H1 (cell line): ENCODE results near the gene GTSF1L. TPM values are rescaled to one million over a fixed set of nuclear protein-coding genes. Genes with fewer than 3 reads are reported as not detected.

Experiments used
- CTCF ChIA-PET: fragments of 300-600 bp; sonication (Branson Sonifier 250); formaldehyde crosslinking; loops from one replicate; lab custom pipeline; 2021; ENCODE audit not compliant: partially characterized antibody; lab: Charles Lee
- POLR2A ChIA-PET: fragments of 300-600 bp; sonication (Branson Sonifier 250); formaldehyde crosslinking; loops from one replicate; lab custom pipeline; 2021; ENCODE audit warnings: inconsistent platforms; ENCODE audit not compliant: partially characterized antibody; lab: Charles Lee
- DNase-seq, 2 experiments: peaks; one replicate each; pipeline versions ENCODE4 v3.0.0 to v3.0.0-alpha.2; 2010 to 2022; ENCODE audit warnings: low spot score in 2 of 2, low read depth in 1 of 2, mixed read lengths in 1 of 2
- FAIRE-seq: peaks from 2 replicates; lab custom pipeline; 2011; peaks lifted over from hg19 to GRCh38; lab: Jason Lieb, UNC
- H2AFZ ChIP-seq: 2 replicates; pipeline ENCODE4 v1.8.1; 2012; ENCODE audit warnings: low read length, inconsistent platforms
- H2AK5ac ChIP-seq: 2 replicates; pipeline ENCODE4 v1.6.1; 2013; ENCODE audit warnings: low read depth, low read length
- H2BK120ac ChIP-seq: replicated peaks from 2 replicates; pipeline ENCODE3; 2013; ENCODE audit warnings: low read depth, low read length, inconsistent platforms
- H2BK12ac ChIP-seq: 2 replicates; pipeline ENCODE4 v1.6.1; 2013; ENCODE audit warnings: low read depth, low read length
- H2BK15ac ChIP-seq: 2 replicates; pipeline ENCODE4 v1.6.1; 2013; ENCODE audit warnings: low read length
- H2BK20ac ChIP-seq: 2 replicates; pipeline ENCODE4 v1.6.1; 2013; ENCODE audit warnings: low read length
- H2BK5ac ChIP-seq: 2 replicates; pipeline ENCODE4 v1.6.1; 2013; ENCODE audit warnings: low read depth, low read length
- H3K14ac ChIP-seq: 2 replicates; pipeline ENCODE4 v1.6.1; 2013; ENCODE audit warnings: inconsistent platforms; ENCODE audit not compliant: insufficient read length
- H3K18ac ChIP-seq: 2 replicates; pipeline ENCODE4 v1.6.1; 2013; ENCODE audit warnings: low read length; ENCODE audit errors: extremely low read depth
- H3K23ac ChIP-seq: 2 replicates; pipeline ENCODE4 v1.6.1; 2013; ENCODE audit warnings: inconsistent platforms; ENCODE audit not compliant: insufficient read length
- H3K23me2 ChIP-seq: 2 replicates; pipeline ENCODE4 v1.6.1; 2013; ENCODE audit warnings: low read depth, low read length
- H3K27ac ChIP-seq: 2 replicates; pipeline ENCODE4 v1.6.1; 2011; ENCODE audit warnings: low read depth, low read length, inconsistent platforms
- H3K27me3 ChIP-seq, 4 experiments: replicated peaks in 1 of 4; 1 replicate in 1 of 4; 2 replicates in 3 of 4; pipeline versions ENCODE4 v1.6.1 to v1.8.1; 2011 to 2013; ENCODE audit warnings: low read length in 3 of 4, mild to moderate bottlenecking in 3 of 4, inconsistent platforms in 2 of 4, mixed read lengths in 2 of 4, moderate library complexity in 1 of 4; ENCODE audit not compliant: control insufficient read depth in 3 of 4, insufficient read depth in 3 of 4; ENCODE audit errors: extremely low read depth in 1 of 4
- H3K36me3 ChIP-seq, 4 experiments: 2 replicates each; pipeline versions ENCODE4 v1.6.1 to v1.8.1; 2011 to 2013; ENCODE audit warnings: mild to moderate bottlenecking in 4 of 4, low read length in 3 of 4, moderate library complexity in 2 of 4, control low read depth in 1 of 4, inconsistent platforms in 1 of 4; ENCODE audit not compliant: insufficient read depth in 4 of 4, control insufficient read depth in 2 of 4
- H3K4ac ChIP-seq: replicated peaks from 2 replicates; pipeline ENCODE3; 2013; ENCODE audit warnings: low read length, low read depth, mixed read lengths, inconsistent platforms; ENCODE audit not compliant: insufficient read length
- H3K4me1 ChIP-seq, 4 experiments: replicated peaks in 1 of 4; 1 replicate in 1 of 4; 2 replicates in 3 of 4; pipeline versions ENCODE4 v1.6.1 to v1.8.1; 2011 to 2013; ENCODE audit warnings: low read length in 3 of 4, inconsistent platforms in 2 of 4, mixed read lengths in 1 of 4; ENCODE audit not compliant: insufficient read depth in 4 of 4, control insufficient read depth in 3 of 4
- H3K4me2 ChIP-seq, 2 experiments: 2 replicates each; pipeline versions ENCODE4 v1.6.1 to v1.8.1; 2011 to 2013; ENCODE audit warnings: low read depth in 2 of 2, low read length in 2 of 2, control low read depth in 1 of 2, inconsistent platforms in 1 of 2, mild to moderate bottlenecking in 1 of 2; ENCODE audit not compliant: insufficient read depth in 1 of 2
- H3K4me3 ChIP-seq, 4 experiments: fragments of 200-600, 300-600 bp in 1 of 4; sonication (generic), shearing (Covaris generic), sonication (Bioruptor Twin) in 1 of 4; 2 replicates each; pipeline versions ENCODE4 v1.5.1 to v1.8.1; 2011 to 2016; ENCODE audit warnings: low read length in 4 of 4, low read depth in 3 of 4, control low read depth in 2 of 4, inconsistent platforms in 2 of 4, mild to moderate bottlenecking in 2 of 4, mixed read lengths in 1 of 4, moderate library complexity in 1 of 4; ENCODE audit not compliant: insufficient read depth in 2 of 4; ENCODE audit errors: extremely low read depth in 1 of 4
- H3K56ac ChIP-seq: replicated peaks from 2 replicates; pipeline ENCODE3; 2013; ENCODE audit warnings: low read depth, mild to moderate bottlenecking, mixed read lengths, low read length, inconsistent platforms; ENCODE audit not compliant: insufficient read length
- H3K79me1 ChIP-seq: 2 replicates; pipeline ENCODE4 v1.6.1; 2013; ENCODE audit warnings: low read depth, low read length, control low read depth
- H3K79me2 ChIP-seq, 2 experiments: 2 replicates each; pipeline versions ENCODE4 v1.6.1 to v1.8.1; 2012 to 2013; ENCODE audit warnings: low read length in 2 of 2, mild to moderate bottlenecking in 2 of 2, inconsistent platforms in 1 of 2; ENCODE audit not compliant: insufficient read depth in 2 of 2, control insufficient read depth in 1 of 2
- H3K9ac ChIP-seq, 4 experiments: replicated peaks in 1 of 4; 1 replicate in 1 of 4; 2 replicates in 3 of 4; pipeline versions ENCODE4 v1.6.1 to v1.8.1; 2011 to 2013; ENCODE audit warnings: low read depth in 3 of 4, low read length in 3 of 4, control low read depth in 2 of 4, mild to moderate bottlenecking in 2 of 4, moderate library complexity in 2 of 4, inconsistent platforms in 1 of 4; ENCODE audit errors: extremely low read depth in 1 of 4
- H3K9me3 ChIP-seq, 2 experiments: 2 replicates each; pipeline versions ENCODE4 v1.6.1 to v1.8.1; 2012 to 2013; ENCODE audit warnings: mild to moderate bottlenecking in 2 of 2, moderate library complexity in 2 of 2, control low read depth in 1 of 2, inconsistent platforms in 1 of 2, low read depth in 1 of 2, low read length in 1 of 2, mixed read lengths in 1 of 2; ENCODE audit not compliant: insufficient read depth in 2 of 2
- H4K20me1 ChIP-seq, 2 experiments: replicated peaks in 1 of 2; 2 replicates each; pipeline versions ENCODE3 to v1.8.1; 2011 to 2013; ENCODE audit warnings: inconsistent platforms in 2 of 2, low read length in 2 of 2, mild to moderate bottlenecking in 1 of 2; ENCODE audit not compliant: insufficient read depth in 2 of 2, control insufficient read depth in 1 of 2
- H4K5ac ChIP-seq: 2 replicates; pipeline ENCODE4 v1.6.1; 2013; ENCODE audit warnings: low read length, low read depth, mixed read lengths, inconsistent platforms; ENCODE audit not compliant: insufficient read length
- H4K8ac ChIP-seq: 2 replicates; pipeline ENCODE4 v1.8.0; 2013; ENCODE audit warnings: mild to moderate bottlenecking, moderate library complexity, low read length, inconsistent platforms; ENCODE audit not compliant: insufficient read depth; ENCODE audit errors: extremely low read depth
- H4K91ac ChIP-seq: replicated peaks from 2 replicates; pipeline ENCODE3; 2013; ENCODE audit warnings: low read length, mixed read lengths, inconsistent platforms; ENCODE audit not compliant: insufficient read length
- POLR2A ChIP-seq, 2 experiments: IDR thresholded peaks; 1 replicate in 1 of 2; 2 replicates in 1 of 2; pipeline ENCODE4 v1.6.1; 2011; ENCODE audit warnings: low read depth in 2 of 2, low read length in 2 of 2, mild to moderate bottlenecking in 2 of 2; ENCODE audit errors: control extremely low read depth in 1 of 2
- WGBS, 2 experiments: shearing (Covaris generic) in 1 of 2; methylation state at CpG; one replicate each; pipeline versions ENCODE4 v1.1.6 to v1.1.7; 2013 to 2015; ENCODE audit warnings: low lambda C conversion rate in 2 of 2, mixed read lengths in 2 of 2, inconsistent platforms in 1 of 2, low coverage in 1 of 2, missing lambda C conversion rate in 1 of 2; ENCODE audit not compliant: insufficient replicate concordance in 2 of 2, insufficient coverage in 1 of 2, insufficient read length in 1 of 2; ENCODE audit errors: extremely low coverage in 1 of 2, missing lambda C conversion rate in 1 of 2; 5-methylcytosine and 5-hydroxymethylcytosine counted together
- polyA plus RNA-seq, 7 experiments: library from polyadenylated mRNA; depleted of rRNA in 3 of 7; stranded (reverse) in 5 of 7; unstranded in 2 of 7; fragments of >200 nt in 5 of 7; fragments of 200-250 nt in 2 of 7; gene quantifications; 1 replicate in 5 of 7; 2 replicates in 1 of 7; 4 replicates in 1 of 7; pipeline versions ENCODE4 v1.2.1 to v1.2.3, GENCODE V29; 2011 to 2013; ENCODE audit warnings: missing spikeins in 2 of 7, mixed read lengths in 2 of 7
- total RNA-seq: library from RNA; stranded (reverse); fragmentation: NEBNext Ultra II Directional; extraction: Animal tissue kit (Norgen Biotek cat#: 25700); gene quantifications from 2 replicates; pipeline ENCODE4 v1.2.1, GENCODE V29; 2021

GTSF1L gene
- total and polyA plus RNA-seq, 2 of the 8 experiments (the other 6 are each of a cell fraction or from before 2014, with no cell fraction given) = not detected

- no peak overlapping the region for H3K56ac ChIP-seq
- no peak overlapping the region for H3K23ac ChIP-seq
- H3K18ac ChIP-seq = no peak overlapping the region
- H4K20me1 ChIP-seq = no peaks in the 10 kb centered on the region
- WGBS, 2 experiments = 82% methylated on average over 11 of the region's 11 CpGs; no CpG with 5 or more reads in 1 of the 2 experiments
- H3K4me1 ChIP-seq = peaks cover 0 to 4% (median 1%) of the 10 kb centered on the region in 4 experiments; a peak in 2 of 7 replicates
- no peak overlapping the region for H4K91ac ChIP-seq
- no peak overlapping the region for H2AK5ac ChIP-seq
- H3K4ac ChIP-seq = no peak overlapping the region
- POLR2A ChIA-PET = no interaction called here
- no peaks in the 10 kb centered on the region for H3K36me3 ChIP-seq
- no peak overlapping the region for H3K9ac ChIP-seq
- no peak overlapping the region for H3K4me2 ChIP-seq
- no peak overlapping the region for H4K5ac ChIP-seq
- no peaks in the 10 kb centered on the region for H3K79me2 ChIP-seq
- no peak overlapping the region for H2BK120ac ChIP-seq
- no peak overlapping the region for H3K27ac ChIP-seq
- CTCF ChIA-PET = interaction anchor here (0.6 to 3.6 kb wide), 15 partner anchors 11 to 341 kb away, joined by 3 to 26 read pairs (median 6); no protein-coding TSS in a partner anchor
- no peak for TF ChIP-seq POLR2A (IDR thresholded peaks at IDR 0.05; ENCODE audit: control extremely low read depth in 1 of 2, low read depth in 2 of 2, low read length in 2 of 2)
- H2BK5ac ChIP-seq = no peak overlapping the region
- H3K27me3 ChIP-seq = no peaks in the 10 kb centered on the region
- no peak overlapping the region for H2BK12ac ChIP-seq
- no peak overlapping the region for H2AFZ ChIP-seq
- DNase-seq (no peak), FAIRE-seq (no peak)
- H3K79me1 ChIP-seq = no peaks in the 10 kb centered on the region
- H2BK15ac ChIP-seq = no peak overlapping the region
- H3K4me3 ChIP-seq = no peak overlapping the region
- H4K8ac ChIP-seq = no peak overlapping the region
- H3K9me3 ChIP-seq = no peaks in the 10 kb centered on the region
- no peak overlapping the region for H3K14ac ChIP-seq
- no peak overlapping the region for H2BK20ac ChIP-seq
- no peaks in the 10 kb centered on the region for H3K23me2 ChIP-seq
Observed at GRCh38 chr20:43751167-43752050, 24.6 kb upstream of the GTSF1L start.
